Endothelial cell of umbilical vein (primary cell): ENCODE data around the gene CASK. TPM values are rescaled to one million over a fixed set of nuclear protein-coding genes. Genes with fewer than 3 reads are reported as not detected.

Experiments used
- BruUV-seq: library from RNA; stranded (reverse); fragments of 400-500 nt; replicated peaks from 2 replicates; lab custom pipeline; 2021; lab: Mats Ljungman, UMichigan
- CTCF ChIA-PET: fragments of 300-600, 350-600 bp; sonication (Branson Sonifier 250); formaldehyde crosslinking; loops from one replicate; lab custom pipeline; 2021; ENCODE audit warnings: antibody characterized with exemption, inconsistent platforms; lab: Charles Lee
- POLR2A ChIA-PET: fragments of 300-600, 350-600 bp; sonication (Branson Sonifier 250); formaldehyde crosslinking; loops from one replicate; lab custom pipeline; 2021; ENCODE audit warnings: antibody characterized with exemption, inconsistent platforms; lab: Charles Lee
- DNase-seq: peaks from one replicate; pipeline ENCODE4 v3.0.0-alpha.2; 2011; ENCODE audit warnings: low read depth, low spot score
- FAIRE-seq: peaks from 2 replicates; lab custom pipeline; 2011; peaks lifted over from hg19 to GRCh38; lab: Jason Lieb, UNC
- H2AFZ ChIP-seq: 2 replicates; pipeline ENCODE4 v1.6.0; 2012; ENCODE audit warnings: low read depth, low read length, control low read depth, inconsistent platforms
- H3K27ac ChIP-seq: 2 replicates; pipeline ENCODE4 v1.5.1; 2011; ENCODE audit warnings: low read depth, mild to moderate bottlenecking, control low read depth, low read length, moderate library complexity; ENCODE audit not compliant: insufficient read depth
- H3K27me3 ChIP-seq, 2 experiments: 2 replicates each; pipeline versions ENCODE4 v1.6.0 to v1.6.1; 2011; ENCODE audit warnings: low read length in 2 of 2, mixed read lengths in 1 of 2; ENCODE audit not compliant: control insufficient read depth in 2 of 2, insufficient read depth in 2 of 2
- H3K36me3 ChIP-seq, 2 experiments: 2 replicates in 1 of 2; 3 replicates in 1 of 2; pipeline ENCODE4 v1.5.1; 2011; ENCODE audit warnings: low read length in 2 of 2, mild to moderate bottlenecking in 1 of 2, moderate library complexity in 1 of 2; ENCODE audit not compliant: control insufficient read depth in 2 of 2, insufficient read depth in 2 of 2; ENCODE audit errors: extremely low read depth in 1 of 2
- H3K4me1 ChIP-seq: 3 replicates; pipeline ENCODE4 v1.5.1; 2011; ENCODE audit warnings: mild to moderate bottlenecking, low read length; ENCODE audit not compliant: control insufficient read depth, insufficient read depth; ENCODE audit errors: extremely low read depth
- H3K4me2 ChIP-seq: 2 replicates; pipeline ENCODE4 v1.6.1; 2011; ENCODE audit warnings: low read length, control low read depth, mixed read lengths; ENCODE audit not compliant: insufficient read depth
- H3K4me3 ChIP-seq, 3 experiments: fragments of 200-600 bp in 1 of 3; sonication (generic), shearing (Covaris generic) in 1 of 3; replicated peaks in 1 of 3; 2 replicates each; pipeline ENCODE4 v1.5.1; 2011 to 2016; ENCODE audit warnings: control low read depth in 3 of 3, low read length in 3 of 3, mild to moderate bottlenecking in 2 of 3, inconsistent platforms in 1 of 3, low read depth in 1 of 3, moderate library complexity in 1 of 3; ENCODE audit not compliant: insufficient read depth in 1 of 3
- H3K79me2 ChIP-seq: 2 replicates; pipeline ENCODE4 v1.6.0; 2012; ENCODE audit warnings: low read length, inconsistent platforms; ENCODE audit not compliant: control insufficient read depth, insufficient read depth
- H3K9ac ChIP-seq: replicated peaks from 2 replicates; pipeline ENCODE3; 2011; ENCODE audit warnings: low read length, control low read depth; ENCODE audit not compliant: insufficient read depth; ENCODE audit errors: extremely low read depth
- H3K9me1 ChIP-seq: replicated peaks from 3 replicates; pipeline ENCODE4 v1.6.0; 2011; ENCODE audit warnings: mild to moderate bottlenecking, low read length; ENCODE audit not compliant: control insufficient read depth, insufficient read depth; ENCODE audit errors: extremely low read depth
- H3K9me3 ChIP-seq: replicated peaks from 2 replicates; pipeline ENCODE4 v1.5.1; 2012; ENCODE audit warnings: low read length, inconsistent platforms; ENCODE audit not compliant: control insufficient read depth, insufficient read depth
- H4K20me1 ChIP-seq: replicated peaks from 2 replicates; pipeline ENCODE3; 2011; ENCODE audit warnings: mild to moderate bottlenecking, low read length; ENCODE audit not compliant: control insufficient read depth, insufficient read depth; ENCODE audit errors: extremely low read depth
- EZH2 ChIP-seq: IDR thresholded peaks from 2 replicates; pipeline ENCODE4 v1.6.1; 2012; ENCODE audit warnings: borderline replicate concordance, low read depth, mild to moderate bottlenecking, moderate library complexity, low read length, inconsistent platforms; ENCODE audit not compliant: severe bottlenecking
- FOS ChIP-seq: IDR thresholded peaks from 2 replicates; pipeline ENCODE4 v1.6.1; 2011; ENCODE audit warnings: mild to moderate bottlenecking, low read length, moderate library complexity, borderline replicate concordance; ENCODE audit not compliant: insufficient read depth
- GATA2 ChIP-seq: IDR thresholded peaks from 2 replicates; pipeline ENCODE4 v1.7.0; 2011; ENCODE audit warnings: low read depth, mild to moderate bottlenecking, moderate library complexity, mixed read lengths, low read length; ENCODE audit not compliant: insufficient read length, insufficient read depth
- JUN ChIP-seq: IDR thresholded peaks from 2 replicates; pipeline ENCODE4 v1.6.1; 2011; ENCODE audit warnings: borderline replicate concordance, low read depth; ENCODE audit not compliant: insufficient read length, insufficient read depth
- MYC ChIP-seq: IDR thresholded peaks from one replicate; pipeline ENCODE4 v1.6.1; 2011; ENCODE audit warnings: mild to moderate bottlenecking, low read depth, low read length
- POLR2A ChIP-seq: IDR thresholded peaks from 2 replicates; pipeline ENCODE4 v1.6.1; 2012; ENCODE audit warnings: low read depth, mild to moderate bottlenecking, control low read depth, low read length
- POLR2AphosphoS5 ChIP-seq: IDR thresholded peaks from 2 replicates; pipeline ENCODE4 v1.6.1; 2012; ENCODE audit warnings: low read depth, mild to moderate bottlenecking, control low read depth, low read length, moderate library complexity; ENCODE audit not compliant: insufficient read depth
- dilution Hi-C: fragments of 300-500 bp; cut with MboI; formaldehyde crosslinking; loops from one replicate; pipeline ENCODE4 v1.15.0; 2019; ENCODE audit warnings: low sequenced_read_pairs; ENCODE audit not compliant: extremely low pct_ligation_motif_present
- intact Hi-C: fragments of 100-400 bp; cut with micrococcal nuclease; formaldehyde crosslinking; loops from one replicate; pipeline ENCODE4 v1.10.0; 2022
- polyA plus RNA-seq, 4 experiments: library from polyadenylated mRNA; depleted of rRNA in 3 of 4; stranded (reverse) in 3 of 4; unstranded in 1 of 4; fragments of >200 nt; gene quantifications; 2 replicates each; pipeline versions ENCODE4 v1.2.1 to v1.2.3, GENCODE V29; 2011 to 2012; ENCODE audit warnings: missing spikeins in 1 of 4
- total RNA-seq: library from RNA; stranded (reverse); gene quantifications from 2 replicates; pipeline ENCODE4 v1.2.3, GENCODE V29; 2021
- TF ChIP-seq, protein P1 (sequence below), 2 donors: IDR thresholded peaks; 1 replicate in 1 of 2; 2 replicates in 1 of 2; pipeline ENCODE4 v1.5.1; 2011; ENCODE audit warnings: low read length in 2 of 2, mild to moderate bottlenecking in 2 of 2, moderate library complexity in 2 of 2, control low read depth in 1 of 2, inconsistent platforms in 1 of 2, low read depth in 1 of 2; ENCODE audit not compliant: insufficient read depth in 1 of 2; ENCODE audit errors: extremely low read depth in 1 of 2
- TF ChIP-seq, protein P2 (sequence below): IDR thresholded peaks from 2 replicates; pipeline ENCODE4 v1.6.1; 2011; ENCODE audit not compliant: insufficient read depth, insufficient read length

Gene CASK
- total and polyA plus RNA-seq, 2 donors (not counting 3 experiments of a cell fraction or from before 2014, with no cell fraction given), result 6.4 to 30.4 TPM

GRCh38 chrX:41716767-41717473 is 206.4 kb downstream of the CASK start:
- ChIA-PET POLR2A (no interaction called here), CTCF (no interaction called here)
- FAIRE-seq (no peak), DNase-seq (no peak)
- Histone ChIP-seq H3K9me3 (no peaks in the 10 kb centered on the region), H3K9ac (no peak overlapping the region), H4K20me1 (no peaks in the 10 kb centered on the region), H3K4me3 (no peak overlapping the region), H3K4me1 (no peaks in the 10 kb centered on the region), H3K79me2 (no peaks in the 10 kb centered on the region), H2AFZ (no peak overlapping the region), H3K9me1 (no peaks in the 10 kb centered on the region), H3K36me3 (no peaks in the 10 kb centered on the region), H3K4me2 (no peak overlapping the region), H3K27ac (no peak overlapping the region), H3K27me3 (no peaks in the 10 kb centered on the region)
- intact Hi-C loops (no loop called here), dilution Hi-C loops (no loop called here)
- BruUV-seq, result no TSS peak
- TF ChIP-seq MYC, result no peak
- TF ChIP-seq FOS, result no peak
- no peak for TF ChIP-seq JUN
- TF ChIP-seq, protein P1, sequence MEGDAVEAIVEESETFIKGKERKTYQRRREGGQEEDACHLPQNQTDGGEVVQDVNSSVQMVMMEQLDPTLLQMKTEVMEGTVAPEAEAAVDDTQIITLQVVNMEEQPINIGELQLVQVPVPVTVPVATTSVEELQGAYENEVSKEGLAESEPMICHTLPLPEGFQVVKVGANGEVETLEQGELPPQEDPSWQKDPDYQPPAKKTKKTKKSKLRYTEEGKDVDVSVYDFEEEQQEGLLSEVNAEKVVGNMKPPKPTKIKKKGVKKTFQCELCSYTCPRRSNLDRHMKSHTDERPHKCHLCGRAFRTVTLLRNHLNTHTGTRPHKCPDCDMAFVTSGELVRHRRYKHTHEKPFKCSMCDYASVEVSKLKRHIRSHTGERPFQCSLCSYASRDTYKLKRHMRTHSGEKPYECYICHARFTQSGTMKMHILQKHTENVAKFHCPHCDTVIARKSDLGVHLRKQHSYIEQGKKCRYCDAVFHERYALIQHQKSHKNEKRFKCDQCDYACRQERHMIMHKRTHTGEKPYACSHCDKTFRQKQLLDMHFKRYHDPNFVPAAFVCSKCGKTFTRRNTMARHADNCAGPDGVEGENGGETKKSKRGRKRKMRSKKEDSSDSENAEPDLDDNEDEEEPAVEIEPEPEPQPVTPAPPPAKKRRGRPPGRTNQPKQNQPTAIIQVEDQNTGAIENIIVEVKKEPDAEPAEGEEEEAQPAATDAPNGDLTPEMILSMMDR (IDR thresholded peaks at IDR 0.05; ENCODE audit: extremely low read depth in 1 of 2, insufficient read depth in 1 of 2, low read depth in 1 of 2, low read length in 2 of 2), result no peak
- TF ChIP-seq GATA2, result no peak
- no peak for TF ChIP-seq POLR2A
- TF ChIP-seq POLR2AphosphoS5, result no peak
- TF ChIP-seq, protein P2, sequence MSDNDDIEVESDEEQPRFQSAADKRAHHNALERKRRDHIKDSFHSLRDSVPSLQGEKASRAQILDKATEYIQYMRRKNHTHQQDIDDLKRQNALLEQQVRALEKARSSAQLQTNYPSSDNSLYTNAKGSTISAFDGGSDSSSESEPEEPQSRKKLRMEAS, result no peak
- no peak for TF ChIP-seq EZH2
